Erythroblast (primary cell): ENCODE data around the gene MCUB.
A peak's percentile ranks its signal among the peaks of the same experiment; 100 is the strongest.
"Not testable (repeated sequence)": the region's sequence is repeated elsewhere in the genome, so short reads cannot be mapped to it uniquely, and the experiment has no call there.

ENCODE experiments used
- DNase-seq, 2 experiments: peaks; one replicate each; lab custom pipeline; 2025; lab: John Stamatoyannopoulos, UW
- GATA1 ChIP-seq: IDR thresholded peaks from 2 replicates; pipeline ENCODE4 v1.6.1; 2011; ENCODE audit warnings: low read depth, mild to moderate bottlenecking, control low read depth, low read length, moderate library complexity
- POLR2A ChIP-seq: IDR thresholded peaks from 2 replicates; pipeline ENCODE4 v1.6.1; 2011; ENCODE audit warnings: mild to moderate bottlenecking, low read length

The MCUB gene

GRCh38 chr4:109562457-109563239 lies 2.6 kb downstream of the MCUB start:
- TF ChIP-seq POLR2A (no peak), GATA1 (no peak)
- no peak for DNase-seq

GRCh38 chr4:109571494-109571893 lies 11.4 kb downstream of the MCUB start:
- TF ChIP-seq GATA1 (no peak), POLR2A (no peak)
- no peak for DNase-seq

- DNase-seq: no peak
- TF ChIP-seq GATA1 (no peak), POLR2A (no peak)
These were observed 12.1 kb downstream of the MCUB start for GRCh38 chr4:109572154-109572553.

- peak; percentile 34 to 41 for DNase-seq
- TF ChIP-seq GATA1: no peak
- no peak for TF ChIP-seq POLR2A
These were observed 14.4 kb downstream of the MCUB start for GRCh38 chr4:109574443-109574850.

- no peak for DNase-seq
These were observed 15.1 kb downstream of the MCUB start for GRCh38 chr4:109574931-109575804.

GRCh38 chr4:109576462-109576861 lies 16.4 kb downstream of the MCUB start:
- no peak for TF ChIP-seq GATA1
- no peak for TF ChIP-seq POLR2A
- DNase-seq: no peak

More at GRCh38 chr4:109574931-109575804, 15.1 kb downstream of the MCUB start:
- no peak for TF ChIP-seq POLR2A
- TF ChIP-seq GATA1: no peak

- TF ChIP-seq GATA1: no peak
- TF ChIP-seq POLR2A: no peak
- no peak for DNase-seq
These were observed 18.8 kb downstream of the MCUB start for GRCh38 chr4:109578846-109579245.

GRCh38 chr4:109579997-109580396 lies 20.0 kb downstream of the MCUB start:
- DNase-seq: not testable (repeated sequence)

- DNase-seq: no peak
- TF ChIP-seq POLR2A (no peak), GATA1 (no peak)
These were observed 28.1 kb downstream of the MCUB start for GRCh38 chr4:109588176-109588575.

GRCh38 chr4:109589119-109589518 lies 29.1 kb downstream of the MCUB start:
- TF ChIP-seq GATA1 (no peak), POLR2A (no peak)
- no peak for DNase-seq

GRCh38 chr4:109589605-109590004 lies 29.6 kb downstream of the MCUB start:
- TF ChIP-seq GATA1 (no peak), POLR2A (no peak)
- DNase-seq: no peak

- DNase-seq: no peak
- TF ChIP-seq POLR2A (no peak), GATA1 (no peak)
These were observed 30.9 kb downstream of the MCUB start for GRCh38 chr4:109590905-109591304.

- TF ChIP-seq GATA1 (no peak), POLR2A (no peak)
These were observed 32.3 kb downstream of the MCUB start for GRCh38 chr4:109592367-109592766.

GRCh38 chr4:109595123-109595522 lies 35.1 kb downstream of the MCUB start:
- not testable (repeated sequence) for DNase-seq

More at GRCh38 chr4:109592367-109592766, 32.3 kb downstream of the MCUB start:
- DNase-seq: no peak

GRCh38 chr4:109596420-109597085 lies 36.5 kb downstream of the MCUB start:
- not testable (repeated sequence) for DNase-seq
